GM21529 (cell line): Measurements from ENCODE around the gene PHEX.
"Not testable (repeated sequence)": the region's sequence is repeated elsewhere in the genome, so short reads cannot be mapped to it uniquely, and the experiment has no call there.

Experiments
- ATAC-seq: cut with Tn5 transposase; IDR thresholded peaks from one replicate; pipeline ENCODE4 v1.9.1; 2021; ENCODE audit not compliant: unreplicated experiment

PHEX gene

DNA sequence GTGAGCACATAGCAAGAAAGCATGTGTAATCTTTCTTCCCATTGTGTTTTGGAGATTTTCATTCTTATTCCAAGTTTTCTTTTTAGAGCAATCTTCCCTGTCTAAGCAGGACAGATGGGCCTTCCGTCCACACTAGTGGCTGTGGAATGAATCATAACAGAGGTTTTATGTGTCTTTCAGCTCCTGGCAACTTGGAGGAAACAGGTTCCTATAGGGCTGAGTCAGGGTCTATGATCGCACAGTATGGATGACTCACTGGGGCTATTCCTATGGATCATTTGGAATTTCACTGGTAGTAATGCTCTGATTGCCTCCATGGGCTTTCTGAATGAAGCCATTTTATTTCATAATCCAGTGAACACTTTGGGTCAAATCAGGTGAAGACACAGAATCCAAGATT lies 188.8 kb downstream of the PHEX start:
- no peak for ATAC-seq

DNA sequence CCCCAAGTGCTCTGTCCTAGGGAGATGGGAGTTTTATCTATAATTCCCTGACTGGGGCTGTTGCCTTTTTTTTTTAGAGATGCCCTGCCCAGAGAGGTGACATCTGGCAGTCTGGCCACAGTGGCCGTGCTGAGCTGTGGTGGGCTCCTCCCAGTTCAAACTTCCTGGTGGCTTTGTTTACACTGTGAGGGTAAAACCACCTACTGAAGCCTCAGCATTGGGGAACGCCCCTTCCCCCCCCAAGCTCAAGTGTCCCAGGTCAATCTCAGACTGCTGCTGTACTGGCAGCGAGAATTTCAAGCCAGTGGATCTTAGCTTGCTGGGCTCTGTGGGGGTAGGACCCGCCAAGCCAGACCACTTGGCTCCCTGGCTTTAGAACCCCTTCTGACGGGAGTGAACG lies 202.3 kb downstream of the PHEX start:
- ATAC-seq: no peak

DNA sequence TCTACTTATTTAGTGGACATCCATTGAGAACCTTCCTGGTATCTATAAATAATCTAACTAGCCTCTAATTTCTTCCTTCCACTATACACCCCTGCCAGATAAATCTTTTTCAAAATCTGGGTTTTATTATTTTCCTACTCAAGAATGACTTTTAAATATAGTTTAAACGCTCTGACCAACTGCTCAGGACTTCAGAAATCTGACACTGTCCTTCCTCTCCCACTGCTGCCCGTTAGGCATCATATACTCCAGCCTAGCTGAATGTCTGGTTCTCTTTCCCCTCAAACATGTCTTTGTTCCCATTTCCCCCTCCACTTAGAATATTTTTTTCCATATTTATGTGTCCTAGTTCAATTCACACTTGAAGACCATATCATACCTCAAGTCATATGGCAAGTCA lies 205.4 kb downstream of the PHEX start:
- ATAC-seq: no peak

DNA sequence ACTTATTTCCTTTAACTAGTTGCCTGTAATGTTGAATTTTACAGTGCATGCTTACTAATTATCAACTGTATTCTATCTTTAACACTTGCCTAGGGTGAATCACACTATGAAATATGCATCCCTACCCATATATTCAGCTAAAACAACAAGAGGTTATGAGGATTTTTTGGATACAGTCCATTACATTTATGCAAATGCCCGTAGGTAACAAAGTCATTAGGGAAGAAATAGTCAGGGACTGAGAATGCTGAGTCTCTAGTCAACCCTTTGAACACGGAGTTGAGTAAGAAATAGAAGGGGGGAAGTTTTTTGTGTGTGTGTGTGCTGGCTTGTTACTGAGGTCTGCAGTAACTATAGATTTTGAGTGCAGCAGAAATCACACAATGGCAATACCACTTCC lies 214.5 kb downstream of the PHEX start:
- no peak for ATAC-seq

DNA sequence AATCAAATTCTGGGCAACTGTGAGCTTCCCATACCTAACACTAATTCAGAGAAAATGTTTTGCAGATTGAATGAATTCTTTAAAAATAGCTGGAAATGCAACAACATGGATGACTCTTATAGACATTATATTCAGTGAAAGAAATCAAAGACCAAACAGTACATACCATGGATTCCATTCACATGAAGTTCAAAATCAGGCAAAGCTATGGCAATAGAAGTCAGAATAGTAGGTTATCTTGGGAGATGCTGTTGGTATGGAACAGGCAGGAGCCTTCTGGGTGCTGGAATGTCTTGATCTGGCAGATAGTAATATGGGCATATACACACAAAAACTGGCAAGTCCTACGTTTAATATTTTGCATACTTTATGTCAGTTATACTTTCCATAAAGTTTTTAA lies 215.0 kb downstream of the PHEX start:
- no peak for ATAC-seq

- no peak for ATAC-seq
These were observed 216.3 kb downstream of the PHEX start for GRCh38 chrX:22248401-22248800.

DNA sequence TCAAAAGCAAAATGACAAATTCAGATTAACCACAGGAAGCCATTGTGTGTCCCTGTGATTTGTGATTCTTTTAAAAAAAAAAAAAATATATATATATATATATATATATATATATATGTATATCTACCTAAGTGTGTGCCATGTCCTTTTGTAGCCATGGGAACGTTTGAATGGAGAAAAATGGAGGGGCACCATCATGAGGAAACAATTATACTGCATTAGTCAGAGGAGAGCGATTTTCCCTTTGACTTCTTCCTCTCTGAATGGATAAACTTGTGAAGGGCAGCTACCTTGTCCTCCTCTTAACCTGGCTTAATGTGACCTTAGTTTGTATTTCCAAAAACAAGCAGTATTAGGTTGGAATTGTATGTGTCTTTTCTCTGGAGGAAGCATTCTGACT lies 217.2 kb downstream of the PHEX start:
- no peak for ATAC-seq

DNA sequence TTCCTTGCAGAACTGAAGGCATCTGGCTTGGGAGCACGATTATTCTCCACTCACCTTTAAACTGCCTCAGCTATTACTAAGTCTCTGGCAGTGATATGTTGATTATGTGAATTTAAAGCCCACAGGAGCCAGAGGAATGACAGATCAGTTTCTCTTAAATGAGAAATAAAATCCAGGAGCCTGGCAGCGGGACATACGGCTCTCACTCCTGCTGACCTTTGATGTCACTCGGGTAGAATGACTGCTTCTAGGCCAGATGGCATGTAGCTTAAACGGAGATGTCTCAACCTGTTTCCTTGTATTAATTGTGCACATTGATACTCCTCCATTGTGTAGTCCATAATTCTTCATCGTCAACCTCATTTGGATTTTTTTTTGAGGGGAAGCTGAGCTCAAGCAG lies 236.6 kb downstream of the PHEX start:
- ATAC-seq: no peak

DNA sequence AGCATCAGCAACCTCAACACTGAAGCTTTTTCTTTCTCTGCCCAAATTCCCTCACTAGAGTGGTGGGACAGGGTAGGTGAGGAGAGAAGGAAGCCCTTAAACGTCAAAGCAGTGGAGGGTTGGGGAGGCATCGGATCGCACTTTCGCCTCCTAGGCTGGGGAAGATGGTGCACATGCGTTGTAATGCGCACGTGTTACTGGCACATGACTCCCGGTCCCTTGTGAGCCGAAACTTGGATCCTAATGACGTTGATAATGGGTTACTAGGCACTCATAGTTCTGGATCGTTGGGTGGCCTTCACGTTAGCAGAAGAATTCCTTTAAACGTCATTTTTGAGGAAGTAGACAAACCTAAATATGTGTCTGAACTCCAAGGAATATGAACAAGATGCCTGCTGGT lies 240.5 kb downstream of the PHEX start, which contains the start of gene CBLL2:
Gene CBLL2 (plus strand): TSS at position 301 of the 400 bp plus-strand sequence. CDS start 79 bp downstream, at position 380.
- no peak for ATAC-seq

DNA sequence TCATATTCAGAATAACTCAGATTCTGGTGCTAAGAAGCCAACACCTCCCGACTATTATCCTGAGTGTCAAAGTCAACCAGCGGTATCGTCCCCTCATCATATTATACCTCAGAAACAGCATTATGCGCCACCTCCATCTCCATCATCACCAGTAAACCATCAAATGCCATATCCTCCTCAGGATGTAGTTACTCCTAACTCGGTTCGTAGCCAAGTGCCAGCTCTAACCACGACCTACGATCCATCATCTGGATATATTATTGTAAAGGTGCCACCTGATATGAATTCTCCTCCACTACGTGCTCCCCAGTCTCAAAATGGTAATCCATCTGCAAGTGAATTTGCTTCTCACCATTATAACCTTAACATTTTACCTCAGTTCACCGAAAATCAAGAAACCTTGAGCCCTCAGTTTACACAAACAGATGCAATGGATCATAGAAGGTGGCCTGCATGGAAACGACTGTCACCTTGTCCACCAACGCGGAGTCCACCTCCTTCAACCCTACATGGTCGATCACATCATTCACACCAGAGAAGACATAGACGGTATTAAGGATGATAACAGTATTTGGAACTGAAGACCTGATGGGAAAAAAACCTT lies 241.7 kb downstream of the PHEX start:
- ATAC-seq: no peak

GRCh38 chrX:22276781-22277180 lies 244.7 kb downstream of the PHEX start:
- ATAC-seq: no peak

DNA sequence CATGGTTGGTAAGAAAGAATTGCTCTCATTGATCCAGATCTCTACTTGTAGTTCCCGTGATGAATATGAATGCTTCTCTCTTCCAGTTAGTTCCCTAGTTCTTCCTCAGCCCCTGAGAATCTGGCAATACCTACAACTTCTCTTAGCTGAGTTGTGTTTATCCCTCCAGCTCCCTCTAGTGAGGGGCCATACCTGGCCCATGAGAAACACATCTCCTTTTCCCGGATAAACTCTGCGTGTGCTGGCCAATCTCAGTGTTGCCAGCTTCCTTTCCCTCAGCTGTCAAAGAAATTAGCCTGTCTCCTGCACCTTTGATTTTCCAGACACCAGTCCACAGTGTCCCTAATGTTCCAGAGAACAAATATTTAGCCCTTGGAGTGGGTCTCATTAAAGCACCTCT lies 246.2 kb downstream of the PHEX start:
- no peak for ATAC-seq

DNA sequence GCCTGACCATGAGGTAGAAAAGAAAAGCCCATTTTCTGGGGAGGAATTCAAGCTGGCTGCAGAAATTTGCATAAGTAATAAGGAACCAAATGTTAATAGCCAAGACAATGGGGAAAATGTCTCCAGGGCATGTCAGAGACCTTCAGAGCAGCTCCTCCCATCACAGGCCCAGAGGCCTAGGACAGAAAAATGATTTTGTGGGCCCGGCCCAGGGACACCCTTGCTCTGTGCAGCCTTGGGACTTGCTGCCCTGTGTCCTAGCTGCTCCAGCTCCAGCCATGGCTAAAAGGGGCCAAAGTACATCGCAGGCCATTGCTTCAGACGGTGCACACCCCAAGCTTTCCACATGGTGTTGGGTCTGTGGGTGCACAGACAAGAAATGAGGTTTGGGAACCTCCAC lies 257.1 kb downstream of the PHEX start:
- ATAC-seq: not testable (repeated sequence)

DNA sequence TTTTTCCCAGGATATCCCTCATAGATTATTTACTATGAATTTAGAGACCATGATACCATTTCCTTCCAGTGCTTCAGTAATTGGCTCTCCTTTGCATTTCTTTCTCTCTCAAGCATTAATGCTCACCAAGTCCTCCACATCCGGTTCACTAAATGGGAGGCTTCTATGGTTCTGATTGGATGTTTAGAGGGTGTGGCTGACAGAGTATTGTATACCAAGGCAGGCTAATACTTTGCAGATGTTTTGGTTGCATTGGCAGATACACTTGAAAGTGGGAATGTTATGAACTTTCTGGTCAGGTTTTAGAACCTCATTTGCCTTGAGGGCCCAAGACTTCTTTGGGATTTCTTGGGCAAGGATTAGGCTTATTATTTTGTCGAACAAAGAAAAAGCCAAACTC lies 264.7 kb downstream of the PHEX start:
- ATAC-seq: no peak

DNA sequence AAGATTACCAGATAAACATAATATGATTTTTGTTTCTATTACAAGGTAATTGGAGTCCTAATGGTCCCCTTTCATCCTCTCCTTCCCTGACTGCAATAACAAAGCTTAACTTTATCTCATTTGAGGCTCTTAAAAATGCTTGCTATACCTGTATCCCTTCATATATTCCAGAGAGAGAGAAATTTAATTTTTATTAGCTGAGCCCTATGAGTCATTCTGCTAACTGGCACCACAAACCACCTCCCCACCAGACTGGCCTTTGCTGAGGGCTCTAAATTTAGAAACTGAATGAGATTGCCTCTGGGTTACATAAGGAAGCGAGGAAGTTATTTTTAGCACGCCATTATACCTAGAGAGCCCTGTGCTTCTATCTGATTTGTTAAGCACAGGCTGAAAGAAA lies 268.0 kb downstream of the PHEX start:
- peak; percentile 83 for ATAC-seq
